Neural progenitor cell (in vitro differentiated cells): ENCODE measurements around the gene PIP4K2B. TPM values are rescaled to one million over a fixed set of nuclear protein-coding genes. Genes with fewer than 3 reads are reported as not detected.
A peak's percentile ranks its signal among the peaks of the same experiment; 100 is the strongest.

Source experiments
- DNase-seq: peaks from one replicate; pipeline ENCODE4 v3.0.0-alpha.2; 2016; ENCODE audit warnings: low spot score
- H2AFZ ChIP-seq: fragments of 200-600 bp; sonication (generic); replicated peaks from 2 replicates; pipeline ENCODE4 v1.6.1; 2016; ENCODE audit warnings: antibody characterized with exemption
- H3F3A ChIP-seq: fragments of 200-600 bp; sonication (generic); 2 replicates; pipeline ENCODE4 v1.6.1; 2016; ENCODE audit warnings: antibody characterized with exemption, low read depth
- H3K27ac ChIP-seq: fragments of 200-600 bp; sonication (generic); 2 replicates; pipeline ENCODE4 v1.5.1; 2016; ENCODE audit warnings: mild to moderate bottlenecking
- H3K27me3 ChIP-seq: fragments of 200-600 bp; sonication (generic); 2 replicates; pipeline ENCODE4 v1.6.1; 2016; ENCODE audit warnings: mild to moderate bottlenecking, moderate library complexity
- H3K36me3 ChIP-seq: fragments of 200-600 bp; sonication (generic); 2 replicates; pipeline ENCODE4 v1.5.1; 2016
- H3K4me1 ChIP-seq: fragments of 200-600 bp; sonication (generic); 2 replicates; pipeline ENCODE4 v1.6.1; 2016; ENCODE audit warnings: mixed run types
- H3K4me2 ChIP-seq: fragments of 200-600 bp; sonication (generic); 2 replicates; pipeline ENCODE4 v1.6.1; 2016
- H3K4me3 ChIP-seq: fragments of 200-600 bp; sonication (generic); 2 replicates; pipeline ENCODE4 v1.5.1; 2016
- H3K79me2 ChIP-seq: fragments of 200-600 bp; sonication (generic); 2 replicates; pipeline ENCODE4 v1.6.1; 2016; ENCODE audit warnings: low read depth
- H3K9ac ChIP-seq: fragments of 200-600 bp; sonication (generic); 2 replicates; pipeline ENCODE4 v1.6.1; 2016
- H3K9me3 ChIP-seq: fragments of 200-600 bp; sonication (generic); 2 replicates; pipeline ENCODE4 v1.5.1; 2016; ENCODE audit warnings: low read depth
- H4K20me1 ChIP-seq: fragments of 200-600 bp; sonication (generic); 2 replicates; pipeline ENCODE4 v1.6.1; 2016; ENCODE audit warnings: low read depth
- H3K27ac Mint-ChIP-seq: 3 replicates; pipeline ENCODE4 v1.8.0; 2021; ENCODE audit warnings: mixed read lengths
- H3K27me3 Mint-ChIP-seq: 2 replicates; pipeline ENCODE4 v1.8.0; 2022; ENCODE audit warnings: low read depth, mild to moderate bottlenecking, inconsistent platforms, moderate library complexity, mixed read lengths; ENCODE audit not compliant: insufficient read depth
- H3K36me3 Mint-ChIP-seq: 3 replicates; pipeline ENCODE4 v1.8.0; 2021; ENCODE audit warnings: mixed read lengths
- H3K4me1 Mint-ChIP-seq: 3 replicates; pipeline ENCODE4 v1.8.0; 2021; ENCODE audit warnings: mixed read lengths
- H3K4me3 Mint-ChIP-seq: 3 replicates; pipeline ENCODE4 v1.8.0; 2021; ENCODE audit warnings: mild to moderate bottlenecking, moderate library complexity, mixed read lengths
- H3K9me3 Mint-ChIP-seq: 3 replicates; pipeline ENCODE4 v1.8.0; 2020; ENCODE audit warnings: mixed read lengths
- CTCF ChIP-seq: fragments of 200-600 bp; sonication (generic); IDR thresholded peaks from 2 replicates; pipeline ENCODE4 v1.5.1; 2017; ENCODE audit warnings: antibody characterized with exemption, mild to moderate bottlenecking
- EZH2 ChIP-seq: fragments of 200-600 bp; sonication (generic); IDR thresholded peaks from 2 replicates; pipeline ENCODE4 v1.6.1; 2017; ENCODE audit warnings: antibody characterized with exemption, mild to moderate bottlenecking, moderate library complexity
- EZH2phosphoT487 ChIP-seq: fragments of 200-600 bp; sonication (generic); IDR thresholded peaks from 2 replicates; pipeline ENCODE4 v1.6.1; 2017; ENCODE audit warnings: antibody characterized with exemption
- total RNA-seq: library from RNA; depleted of rRNA; stranded (reverse); fragments of >200 nt; gene quantifications from 2 replicates; pipeline ENCODE4 v1.2.3, GENCODE V29; 2015; ENCODE audit warnings: low replicate concordance

PIP4K2B gene
- total RNA-seq, 1 donor from 2014 or later = 45.6 TPM

GRCh38 chr17:38746004-38746848 lies 53.1 kb downstream of the PIP4K2B start:
- peaks cover 58% of the 10 kb centered on the region for H3K4me1 Mint-ChIP-seq
- no peak overlapping the region for H3K27ac ChIP-seq

GRCh38 chr17:38745545-38745944 lies 53.8 kb downstream of the PIP4K2B start:
- H3K9ac ChIP-seq = no peak overlapping the region
- Mint-ChIP-seq H3K27me3 (peaks cover 9% of the 10 kb centered on the region), H3K4me3 (peak overlapping the region; percentile 97), H3K4me1 (peaks cover 56% of the 10 kb centered on the region), H3K36me3 (peaks cover 6% of the 10 kb centered on the region), H3K27ac (no peak overlapping the region), H3K9me3 (no peaks in the 10 kb centered on the region)
- no peak overlapping the region for H3K27ac ChIP-seq
- no peaks in the 10 kb centered on the region for H3K9me3 ChIP-seq
- peaks cover 91% of the 10 kb centered on the region for H3K79me2 ChIP-seq
- no peak for DNase-seq
- H2AFZ ChIP-seq = no peak overlapping the region
- peaks cover 70% of the 10 kb centered on the region for H4K20me1 ChIP-seq
- H3K4me1 ChIP-seq = peaks cover 20% of the 10 kb centered on the region
- no peaks in the 10 kb centered on the region for H3K36me3 ChIP-seq
- TF ChIP-seq CTCF (no peak), EZH2phosphoT487 (no peak), EZH2 (no peak)
- peak overlapping the region; percentile 99 for H3K4me2 ChIP-seq
- peaks cover 28% of the 10 kb centered on the region for H3F3A ChIP-seq
- H3K27me3 ChIP-seq = no peaks in the 10 kb centered on the region
- H3K4me3 ChIP-seq = no peak overlapping the region

More at GRCh38 chr17:38746004-38746848, 53.1 kb downstream of the PIP4K2B start:
- TF ChIP-seq CTCF (no peak), EZH2 (no peak), EZH2phosphoT487 (no peak)
- Histone ChIP-seq H3K4me2 (peak overlapping the region; percentile 99), H3F3A (peaks cover 33% of the 10 kb centered on the region), H3K79me2 (peaks cover 89% of the 10 kb centered on the region), H3K4me3 (peak overlapping the region; percentile 92), H3K4me1 (peaks cover 26% of the 10 kb centered on the region), H2AFZ (no peak overlapping the region), H3K9me3 (no peaks in the 10 kb centered on the region), H3K27me3 (no peaks in the 10 kb centered on the region), H3K9ac (no peak overlapping the region), H3K36me3 (no peaks in the 10 kb centered on the region), H4K20me1 (peaks cover 63% of the 10 kb centered on the region)
- DNase-seq = no peak
- H3K36me3 Mint-ChIP-seq = peaks cover 6% of the 10 kb centered on the region
- peak overlapping the region; percentile 10 for H3K27ac Mint-ChIP-seq
- peaks cover 13% of the 10 kb centered on the region for H3K27me3 Mint-ChIP-seq
- H3K9me3 Mint-ChIP-seq = no peaks in the 10 kb centered on the region
- H3K4me3 Mint-ChIP-seq = peak overlapping the region; percentile 97

- no peaks in the 10 kb centered on the region for H3K9me3 ChIP-seq
- Mint-ChIP-seq H3K4me1 (peaks cover 54% of the 10 kb centered on the region), H3K27ac (no peak overlapping the region), H3K27me3 (peaks cover 8% of the 10 kb centered on the region), H3K9me3 (no peaks in the 10 kb centered on the region), H3K4me3 (peak overlapping the region; percentile 71), H3K36me3 (peaks cover 7% of the 10 kb centered on the region)
- no peak overlapping the region for H3K4me3 ChIP-seq
- DNase-seq = no peak
- no peak overlapping the region for H3K27ac ChIP-seq
- peaks cover 10% of the 10 kb centered on the region for H3F3A ChIP-seq
- H3K27me3 ChIP-seq = no peaks in the 10 kb centered on the region
- TF ChIP-seq EZH2phosphoT487 = no peak
- TF ChIP-seq CTCF = no peak
- no peak for TF ChIP-seq EZH2
- H3K4me2 ChIP-seq = peak overlapping the region; percentile 13
- H3K4me1 ChIP-seq = peaks cover 17% of the 10 kb centered on the region
- no peak overlapping the region for H3K9ac ChIP-seq
- no peak overlapping the region for H2AFZ ChIP-seq
- peaks cover 97% of the 10 kb centered on the region for H3K79me2 ChIP-seq
- peaks cover 88% of the 10 kb centered on the region for H4K20me1 ChIP-seq
- no peaks in the 10 kb centered on the region for H3K36me3 ChIP-seq
Measured at GRCh38 chr17:38743556-38744171, 55.7 kb downstream of the PIP4K2B start.
